8988T (cell line): ENCODE results near the gene C5orf47.

Source experiments
- DNase-seq: peaks from one replicate; pipeline ENCODE4 v3.0.0; 2011

The C5orf47 gene

GRCh38 chr5:173988554-173989431, at the start of gene C5orf47:
TSS of gene C5orf47 (plus strand) at chr5:173989170. CDS start at chr5:173989264, 94 bp downstream.
- DNase-seq, result no peak

GRCh38 chr5:173940269-173940668, 48.7 kb upstream of the C5orf47 start:
- no peak for DNase-seq

GRCh38 chr5:173941102-173941501, 47.9 kb upstream of the C5orf47 start:
- no peak for DNase-seq

- DNase-seq, result no peak
These were observed 47.1 kb upstream of the C5orf47 start for GRCh38 chr5:173941758-173942401.

GRCh38 chr5:173944511-173944910, 44.5 kb upstream of the C5orf47 start:
- DNase-seq, result no peak

- no peak for DNase-seq
These were observed 43.8 kb upstream of the C5orf47 start for GRCh38 chr5:173945160-173945559.

- DNase-seq, result no peak
These were observed 42.6 kb upstream of the C5orf47 start for GRCh38 chr5:173946323-173946722.

GRCh38 chr5:173950829-173951228, 38.1 kb upstream of the C5orf47 start:
- DNase-seq, result no peak

GRCh38 chr5:173953528-173954090, 35.4 kb upstream of the C5orf47 start:
- no peak for DNase-seq

- DNase-seq, result no peak
These were observed 34.1 kb upstream of the C5orf47 start for GRCh38 chr5:173954671-173955521.

- DNase-seq, result no peak
These were observed 28.0 kb upstream of the C5orf47 start for GRCh38 chr5:173960986-173961385.

- DNase-seq, result no peak
These were observed 27.6 kb upstream of the C5orf47 start for GRCh38 chr5:173961418-173961817.

GRCh38 chr5:173962436-173962972, 26.5 kb upstream of the C5orf47 start:
- DNase-seq, result no peak

GRCh38 chr5:173963182-173963838, 25.7 kb upstream of the C5orf47 start:
- no peak for DNase-seq

- no peak for DNase-seq
These were observed 25.0 kb upstream of the C5orf47 start for GRCh38 chr5:173963867-173964441.

- DNase-seq, result no peak
These were observed 24.5 kb upstream of the C5orf47 start for GRCh38 chr5:173964506-173964905.

GRCh38 chr5:173967241-173967640, 21.7 kb upstream of the C5orf47 start:
- DNase-seq, result no peak

GRCh38 chr5:173968154-173968797, 20.7 kb upstream of the C5orf47 start:
- DNase-seq, result no peak

- DNase-seq, result no peak
These were observed 19.6 kb upstream of the C5orf47 start for GRCh38 chr5:173969167-173970049.
